GM12891 (cell line): ENCODE measurements around the gene SYCP2L.

Source experiments
- PAX5 ChIP-seq: IDR thresholded peaks from 2 replicates; pipeline ENCODE4 v1.6.1; 2011; ENCODE audit warnings: low read length, moderate library complexity, mild to moderate bottlenecking; ENCODE audit not compliant: insufficient read depth, severe bottlenecking
- POLR2A ChIP-seq: IDR thresholded peaks from 2 replicates; pipeline ENCODE4 v1.6.1; 2011; ENCODE audit warnings: low read depth, low read length, control low read depth
- POLR2AphosphoS5 ChIP-seq: IDR thresholded peaks from 2 replicates; pipeline ENCODE4 v1.6.1; 2011; ENCODE audit warnings: low read depth, low read length, control low read depth
- POU2F2 ChIP-seq: IDR thresholded peaks from 2 replicates; pipeline ENCODE4 v1.6.1; 2011; ENCODE audit warnings: low read depth, mild to moderate bottlenecking, control low read depth, low read length, moderate library complexity
- SPI1 ChIP-seq: IDR thresholded peaks from 2 replicates; pipeline ENCODE4 v1.6.1; 2011; ENCODE audit warnings: low read depth, low read length, control low read depth
- TAF1 ChIP-seq: IDR thresholded peaks from 2 replicates; pipeline ENCODE4 v1.6.1; 2011; ENCODE audit warnings: low read depth, low read length, control low read depth

- TF ChIP-seq POLR2AphosphoS5 (no peak), POLR2A (no peak), TAF1 (no peak), POU2F2 (no peak), PAX5 (no peak), SPI1 (no peak)
Observed at GRCh38 chr6:10884245-10884972, 2.4 kb upstream of the SYCP2L start.
